NOMO-1 treated with DMSO at 0.1 percent for 48 hours (cell line): ENCODE results near the gene ABCC2.
"Not testable (repeated sequence)": the region's sequence is repeated elsewhere in the genome, so short reads cannot be mapped to it uniquely, and the experiment has no call there.

Experiments used
- DNase-seq: peaks from one replicate; lab custom pipeline; 2025; ENCODE audit not compliant: unreplicated experiment; lab: John Stamatoyannopoulos, UW

ABCC2 gene

GRCh38 chr10:99888622-99889021, 106.2 kb downstream of the ABCC2 start:
- no peak for DNase-seq

GRCh38 chr10:99894613-99895012, 112.2 kb downstream of the ABCC2 start:
- DNase-seq = no peak

GRCh38 chr10:99895066-99895465, 112.6 kb downstream of the ABCC2 start:
- DNase-seq = not testable (repeated sequence)

GRCh38 chr10:99895867-99896266, 113.4 kb downstream of the ABCC2 start:
- DNase-seq = no peak
